HG03159 (cell line): ENCODE results near the gene KLF12.

Source experiments
- ATAC-seq: cut with Tn5 transposase; IDR thresholded peaks from one replicate; pipeline ENCODE4 v1.9.1; 2021; ENCODE audit warnings: mild to moderate bottlenecking, moderate library complexity; ENCODE audit not compliant: unreplicated experiment

The KLF12 gene

GRCh38 chr13:74134221-74134776 lies at the start of gene KLF12:
TSS of gene KLF12 (minus strand) at chr13:74134404.
- ATAC-seq, result peak; percentile 70

GRCh38 chr13:74182491-74182890 lies 48.3 kb upstream of the KLF12 start:
- no peak for ATAC-seq

GRCh38 chr13:74174810-74175209 lies 40.6 kb upstream of the KLF12 start:
- no peak for ATAC-seq

- ATAC-seq, result no peak
Observed at GRCh38 chr13:74173822-74174221, 39.6 kb upstream of the KLF12 start.

- no peak for ATAC-seq
Observed at GRCh38 chr13:74171641-74172040, 37.4 kb upstream of the KLF12 start.

- ATAC-seq, result no peak
Observed at GRCh38 chr13:74169676-74170075, 35.5 kb upstream of the KLF12 start.

- no peak for ATAC-seq
Observed at GRCh38 chr13:74168263-74168675, 34.1 kb upstream of the KLF12 start.

- ATAC-seq, result no peak
Observed at GRCh38 chr13:74166261-74167004, 32.2 kb upstream of the KLF12 start.

GRCh38 chr13:74162782-74163181 lies 28.6 kb upstream of the KLF12 start:
- no peak for ATAC-seq

- ATAC-seq, result no peak
Observed at GRCh38 chr13:74162135-74162534, 27.9 kb upstream of the KLF12 start.

- no peak for ATAC-seq
Observed at GRCh38 chr13:74158571-74159352, 24.6 kb upstream of the KLF12 start.

- no peak for ATAC-seq
Observed at GRCh38 chr13:74158028-74158427, 23.8 kb upstream of the KLF12 start.

- no peak for ATAC-seq
Observed at GRCh38 chr13:74154981-74155380, 20.8 kb upstream of the KLF12 start.

GRCh38 chr13:74153316-74153715 lies 19.1 kb upstream of the KLF12 start:
- peak; percentile 63 for ATAC-seq

GRCh38 chr13:74151859-74152258 lies 17.7 kb upstream of the KLF12 start:
- no peak for ATAC-seq

- no peak for ATAC-seq
Observed at GRCh38 chr13:74148352-74148751, 14.1 kb upstream of the KLF12 start.

GRCh38 chr13:74145249-74145975 lies 11.2 kb upstream of the KLF12 start:
- ATAC-seq, result no peak

- no peak for ATAC-seq
Observed at GRCh38 chr13:74144269-74144668, 10.1 kb upstream of the KLF12 start.

- no peak for ATAC-seq
Observed at GRCh38 chr13:74142257-74142656, 8.1 kb upstream of the KLF12 start.

- no peak for ATAC-seq
Observed at GRCh38 chr13:74138241-74138640, 4.0 kb upstream of the KLF12 start.

GRCh38 chr13:74136084-74136658 lies 2.0 kb upstream of the KLF12 start:
- no peak for ATAC-seq
